Measurements from ENCODE around the gene ECE1. TPM values are rescaled to one million over a fixed set of nuclear protein-coding genes. Genes with fewer than 3 reads are reported as not detected.

Gene ECE1
- total RNA-seq, 1 donor from 2014 or later, result 37.2 TPM

DNA sequence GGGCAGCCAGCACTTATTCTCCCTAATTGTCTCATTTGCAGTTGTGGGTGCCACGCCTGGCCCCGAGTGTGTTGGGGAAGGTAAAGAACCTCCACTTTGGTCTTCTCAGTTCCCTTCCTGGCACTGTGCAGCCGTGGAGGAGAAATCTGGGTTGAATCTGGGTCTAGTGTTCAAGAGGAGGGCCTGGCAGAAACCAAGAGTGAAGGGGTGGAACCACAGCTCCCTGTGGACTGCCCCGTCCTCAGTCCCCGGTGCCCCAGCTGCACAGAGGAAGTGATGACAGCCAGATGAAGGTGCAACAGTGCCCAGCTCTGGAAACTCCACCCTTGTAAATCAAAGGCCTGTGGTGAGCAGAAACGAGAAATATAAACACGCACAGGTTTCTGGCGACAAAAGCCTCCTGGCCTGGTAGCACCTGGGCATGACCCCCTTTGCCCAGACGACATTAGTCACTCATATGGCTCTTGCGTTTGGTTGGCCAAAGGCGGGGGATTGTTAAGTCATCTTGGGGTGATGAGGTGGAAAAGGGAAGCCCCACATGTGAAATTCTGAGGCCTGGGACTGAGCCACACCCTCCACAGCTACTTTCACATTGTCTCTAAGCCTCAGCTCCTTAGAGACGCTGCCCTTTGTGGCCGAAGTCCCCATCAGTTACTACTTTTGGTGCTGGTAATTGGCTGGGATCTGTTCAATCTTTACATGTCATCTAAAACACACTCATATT lies 4.2 kb upstream of the ECE1 start:
- peak overlapping the region; percentile 56 for H3K27ac Mint-ChIP-seq
- DNase-seq (ENCODE audit: extremely low spot score, unreplicated experiment), result no peak
- H3K9me3 Mint-ChIP-seq, result no peaks in the 10 kb centered on the region
- peak overlapping the region; percentile 45 for H3K4me3 Mint-ChIP-seq
- peaks cover 42% of the 10 kb centered on the region for H3K4me1 Mint-ChIP-seq (ENCODE audit: unreplicated experiment)
- TF ChIP-seq, protein P1, sequence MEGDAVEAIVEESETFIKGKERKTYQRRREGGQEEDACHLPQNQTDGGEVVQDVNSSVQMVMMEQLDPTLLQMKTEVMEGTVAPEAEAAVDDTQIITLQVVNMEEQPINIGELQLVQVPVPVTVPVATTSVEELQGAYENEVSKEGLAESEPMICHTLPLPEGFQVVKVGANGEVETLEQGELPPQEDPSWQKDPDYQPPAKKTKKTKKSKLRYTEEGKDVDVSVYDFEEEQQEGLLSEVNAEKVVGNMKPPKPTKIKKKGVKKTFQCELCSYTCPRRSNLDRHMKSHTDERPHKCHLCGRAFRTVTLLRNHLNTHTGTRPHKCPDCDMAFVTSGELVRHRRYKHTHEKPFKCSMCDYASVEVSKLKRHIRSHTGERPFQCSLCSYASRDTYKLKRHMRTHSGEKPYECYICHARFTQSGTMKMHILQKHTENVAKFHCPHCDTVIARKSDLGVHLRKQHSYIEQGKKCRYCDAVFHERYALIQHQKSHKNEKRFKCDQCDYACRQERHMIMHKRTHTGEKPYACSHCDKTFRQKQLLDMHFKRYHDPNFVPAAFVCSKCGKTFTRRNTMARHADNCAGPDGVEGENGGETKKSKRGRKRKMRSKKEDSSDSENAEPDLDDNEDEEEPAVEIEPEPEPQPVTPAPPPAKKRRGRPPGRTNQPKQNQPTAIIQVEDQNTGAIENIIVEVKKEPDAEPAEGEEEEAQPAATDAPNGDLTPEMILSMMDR (conservative IDR thresholded peaks at IDR 0.05), result no peak
- no peaks in the 10 kb centered on the region for H3K36me3 Mint-ChIP-seq
- H3K27me3 Mint-ChIP-seq, result no peaks in the 10 kb centered on the region

DNA sequence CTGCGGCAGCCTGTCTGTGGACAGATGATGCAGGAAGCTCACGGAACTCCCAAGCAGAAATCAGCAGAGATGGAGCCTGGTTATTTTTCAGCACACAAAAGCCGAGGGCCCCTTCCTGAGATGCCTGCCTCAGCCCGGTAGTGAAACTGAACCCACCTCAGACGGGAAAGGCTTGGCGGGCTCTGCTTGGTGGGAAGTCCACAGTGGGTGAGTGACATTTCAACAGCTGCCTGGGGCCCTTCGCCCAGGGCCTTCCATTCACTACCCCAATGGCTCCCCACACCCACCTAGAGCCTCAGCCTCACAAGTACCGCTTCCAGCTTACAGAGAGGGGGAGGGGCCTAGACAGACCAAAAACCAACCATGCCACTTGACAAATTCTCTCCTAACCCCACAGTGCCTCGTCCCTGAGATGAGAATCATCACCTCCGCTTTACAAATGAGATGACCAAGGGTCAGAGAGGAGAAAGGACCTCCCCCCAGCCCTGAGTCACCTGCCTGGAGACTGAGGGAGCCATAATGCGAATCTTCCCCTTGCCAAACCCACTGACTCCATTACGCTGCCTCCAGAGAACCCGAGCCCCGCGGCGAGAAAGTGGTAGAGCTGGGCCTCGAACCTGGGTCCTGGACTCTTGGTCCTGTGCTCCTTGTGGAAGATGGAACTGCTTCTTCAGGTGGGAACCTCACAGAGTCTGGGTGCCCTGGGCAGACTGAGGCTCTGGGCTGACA lies 3.4 kb upstream of the ECE1 start:
- no peak for DNase-seq (ENCODE audit: extremely low spot score, unreplicated experiment)
- peak overlapping the region; percentile 60 for H3K27ac Mint-ChIP-seq
- H3K4me1 Mint-ChIP-seq (ENCODE audit: unreplicated experiment), result peaks cover 42% of the 10 kb centered on the region
- no peaks in the 10 kb centered on the region for H3K36me3 Mint-ChIP-seq
- TF ChIP-seq, protein P1 (conservative IDR thresholded peaks at IDR 0.05), result no peak
- no peaks in the 10 kb centered on the region for H3K9me3 Mint-ChIP-seq
- no peaks in the 10 kb centered on the region for H3K27me3 Mint-ChIP-seq
- peak overlapping the region; percentile 50 for H3K4me3 Mint-ChIP-seq

DNA sequence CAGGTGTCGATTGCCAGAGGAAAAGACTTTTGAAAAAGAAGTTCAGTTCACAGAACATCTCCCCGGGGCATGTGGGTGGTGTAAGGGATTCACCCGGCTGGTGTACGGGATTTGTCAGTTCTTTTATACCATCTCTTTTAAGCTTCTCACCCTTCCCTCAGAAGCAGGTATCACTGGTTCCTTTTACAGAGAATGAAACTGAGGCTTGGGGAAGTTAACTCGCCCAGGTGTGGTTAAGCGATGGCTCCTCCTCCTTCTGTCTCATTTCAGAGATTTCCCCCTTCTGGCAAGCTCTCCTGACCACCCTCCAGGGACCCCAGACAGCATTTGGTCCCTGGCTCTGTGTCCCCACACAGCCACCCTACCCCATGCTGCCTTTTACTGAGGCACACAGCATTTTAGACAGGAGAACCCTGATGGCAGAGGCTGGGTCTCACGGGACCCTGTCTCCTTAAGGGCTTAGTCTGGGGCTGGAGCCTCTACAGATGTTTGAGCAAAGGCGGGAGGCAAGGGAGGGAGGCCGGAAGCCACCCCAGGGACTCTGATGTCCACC lies 2.8 kb upstream of the ECE1 start:
- H3K4me3 Mint-ChIP-seq, result peak overlapping the region; percentile 81
- DNase-seq (ENCODE audit: extremely low spot score, unreplicated experiment), result no peak
- TF ChIP-seq, protein P1 (conservative IDR thresholded peaks at IDR 0.05), result no peak
- H3K36me3 Mint-ChIP-seq, result no peaks in the 10 kb centered on the region
- H3K4me1 Mint-ChIP-seq (ENCODE audit: unreplicated experiment), result peaks cover 37% of the 10 kb centered on the region
- no peaks in the 10 kb centered on the region for H3K9me3 Mint-ChIP-seq
- peak overlapping the region; percentile 60 for H3K27ac Mint-ChIP-seq
- H3K27me3 Mint-ChIP-seq, result no peaks in the 10 kb centered on the region

DNA sequence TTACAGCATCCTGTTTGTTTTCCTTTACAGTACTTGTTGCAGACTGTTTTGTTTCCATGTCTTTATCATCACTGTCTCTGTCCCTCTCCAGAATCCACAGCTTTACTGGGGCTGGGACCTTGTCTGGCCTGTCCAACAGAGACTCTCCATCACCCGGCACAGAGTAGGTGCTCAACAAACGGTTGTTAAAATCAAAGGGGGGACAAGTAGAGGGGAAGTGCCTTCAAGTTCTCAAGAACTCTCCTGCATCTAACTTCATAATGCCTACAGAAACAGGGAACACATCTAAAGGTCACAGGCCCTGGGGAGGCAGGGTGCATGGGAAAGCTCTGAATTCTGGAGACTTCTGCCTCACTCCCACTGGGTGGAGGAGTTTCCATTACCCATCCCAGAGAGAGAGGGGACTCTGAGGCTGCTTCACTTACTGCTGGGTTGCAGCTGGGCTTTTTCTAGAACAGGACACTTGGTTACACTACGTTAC lies 2.3 kb upstream of the ECE1 start:
- Mint-ChIP-seq H3K36me3 (no peaks in the 10 kb centered on the region), H3K4me3 (peak overlapping the region; percentile 81), H3K4me1 (ENCODE audit: unreplicated experiment) (peaks cover 36% of the 10 kb centered on the region), H3K9me3 (no peaks in the 10 kb centered on the region), H3K27ac (peak overlapping the region; percentile 60), H3K27me3 (no peaks in the 10 kb centered on the region)
- TF ChIP-seq, protein P1 (conservative IDR thresholded peaks at IDR 0.05), result no peak
- DNase-seq (ENCODE audit: extremely low spot score, unreplicated experiment), result no peak

DNA sequence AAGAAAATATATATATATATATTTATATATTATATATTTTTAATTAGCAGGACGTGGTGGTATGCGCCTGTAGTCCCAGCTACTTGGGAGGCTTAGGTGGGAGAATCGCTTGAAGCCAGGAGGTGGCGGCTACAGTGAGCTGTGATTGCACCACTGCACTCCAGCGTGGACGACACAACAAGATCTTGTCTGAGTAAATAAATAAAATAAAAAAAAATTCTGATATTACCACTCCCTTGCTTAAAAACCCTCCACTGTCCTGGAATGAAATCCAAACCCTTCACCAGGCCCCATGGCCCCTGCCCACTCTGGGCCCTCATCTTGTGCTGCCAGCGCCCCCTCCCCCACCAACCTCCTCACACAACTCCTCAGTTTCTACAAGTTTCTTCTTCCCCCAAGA lies 1.7 kb upstream of the ECE1 start:
- peaks cover 36% of the 10 kb centered on the region for H3K4me1 Mint-ChIP-seq (ENCODE audit: unreplicated experiment)
- TF ChIP-seq, protein P1 (conservative IDR thresholded peaks at IDR 0.05), result no peak
- no peaks in the 10 kb centered on the region for H3K36me3 Mint-ChIP-seq
- no peaks in the 10 kb centered on the region for H3K27me3 Mint-ChIP-seq
- DNase-seq (ENCODE audit: extremely low spot score, unreplicated experiment), result no peak
- peak overlapping the region; percentile 60 for H3K27ac Mint-ChIP-seq
- peak overlapping the region; percentile 81 for H3K4me3 Mint-ChIP-seq
- H3K9me3 Mint-ChIP-seq, result no peaks in the 10 kb centered on the region

Data from type B pancreatic cell (in vitro differentiated cells).